NB4 (cell line): Measurements from ENCODE around the gene KCNAB1.

ENCODE experiments used
- MYC ChIP-seq: IDR thresholded peaks from 2 replicates; pipeline ENCODE4 v1.6.1; 2011; ENCODE audit warnings: low read depth, low read length
- POLR2A ChIP-seq: IDR thresholded peaks from 2 replicates; pipeline ENCODE4 v1.6.1; 2011; ENCODE audit warnings: mild to moderate bottlenecking; ENCODE audit not compliant: insufficient read length; ENCODE audit errors: extremely low read depth
- TF ChIP-seq, protein P1 (sequence below): IDR thresholded peaks from one replicate; pipeline ENCODE4 v1.5.1; 2012; ENCODE audit warnings: low read depth, low read length
- TF ChIP-seq, protein P2 (sequence below): IDR thresholded peaks from 2 replicates; pipeline ENCODE4 v1.6.1; 2011; ENCODE audit warnings: low read depth, low read length

DNA sequence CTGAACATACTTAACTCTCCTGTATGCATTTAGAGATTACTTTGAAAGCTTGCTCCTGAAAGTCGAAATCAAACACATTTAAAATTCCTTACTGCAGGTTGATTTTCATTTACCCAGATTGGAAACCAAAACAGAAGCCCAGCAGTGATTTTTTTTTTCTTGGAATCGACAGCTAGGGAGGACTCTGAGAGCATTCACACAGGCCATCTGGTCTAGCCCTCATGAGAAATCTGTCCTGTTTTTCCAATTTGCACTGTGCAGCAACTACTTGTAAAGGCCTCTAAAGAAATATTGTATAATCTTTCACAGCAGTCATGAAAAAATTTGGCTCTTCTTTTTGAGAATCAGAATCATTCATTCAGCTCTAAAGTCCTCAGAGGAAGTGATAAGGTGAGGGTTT is 179.2 kb downstream of the KCNAB1 start:
- TF ChIP-seq POLR2A = no peak
- TF ChIP-seq, protein P1, sequence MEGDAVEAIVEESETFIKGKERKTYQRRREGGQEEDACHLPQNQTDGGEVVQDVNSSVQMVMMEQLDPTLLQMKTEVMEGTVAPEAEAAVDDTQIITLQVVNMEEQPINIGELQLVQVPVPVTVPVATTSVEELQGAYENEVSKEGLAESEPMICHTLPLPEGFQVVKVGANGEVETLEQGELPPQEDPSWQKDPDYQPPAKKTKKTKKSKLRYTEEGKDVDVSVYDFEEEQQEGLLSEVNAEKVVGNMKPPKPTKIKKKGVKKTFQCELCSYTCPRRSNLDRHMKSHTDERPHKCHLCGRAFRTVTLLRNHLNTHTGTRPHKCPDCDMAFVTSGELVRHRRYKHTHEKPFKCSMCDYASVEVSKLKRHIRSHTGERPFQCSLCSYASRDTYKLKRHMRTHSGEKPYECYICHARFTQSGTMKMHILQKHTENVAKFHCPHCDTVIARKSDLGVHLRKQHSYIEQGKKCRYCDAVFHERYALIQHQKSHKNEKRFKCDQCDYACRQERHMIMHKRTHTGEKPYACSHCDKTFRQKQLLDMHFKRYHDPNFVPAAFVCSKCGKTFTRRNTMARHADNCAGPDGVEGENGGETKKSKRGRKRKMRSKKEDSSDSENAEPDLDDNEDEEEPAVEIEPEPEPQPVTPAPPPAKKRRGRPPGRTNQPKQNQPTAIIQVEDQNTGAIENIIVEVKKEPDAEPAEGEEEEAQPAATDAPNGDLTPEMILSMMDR = no peak
- TF ChIP-seq MYC = no peak
- TF ChIP-seq, protein P2, sequence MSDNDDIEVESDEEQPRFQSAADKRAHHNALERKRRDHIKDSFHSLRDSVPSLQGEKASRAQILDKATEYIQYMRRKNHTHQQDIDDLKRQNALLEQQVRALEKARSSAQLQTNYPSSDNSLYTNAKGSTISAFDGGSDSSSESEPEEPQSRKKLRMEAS = no peak
